Neural progenitor cell (in vitro differentiated cells): ENCODE measurements around the gene PCNT. TPM values are rescaled to one million over a fixed set of nuclear protein-coding genes. Genes with fewer than 3 reads are reported as not detected.

Experiments
- DNase-seq: peaks from one replicate; pipeline ENCODE4 v3.0.0-alpha.2; 2016; ENCODE audit warnings: low spot score
- H2AFZ ChIP-seq: fragments of 200-600 bp; sonication (generic); replicated peaks from 2 replicates; pipeline ENCODE4 v1.6.1; 2016; ENCODE audit warnings: antibody characterized with exemption
- H3F3A ChIP-seq: fragments of 200-600 bp; sonication (generic); 2 replicates; pipeline ENCODE4 v1.6.1; 2016; ENCODE audit warnings: antibody characterized with exemption, low read depth
- H3K27ac ChIP-seq: fragments of 200-600 bp; sonication (generic); 2 replicates; pipeline ENCODE4 v1.5.1; 2016; ENCODE audit warnings: mild to moderate bottlenecking
- H3K27me3 ChIP-seq: fragments of 200-600 bp; sonication (generic); 2 replicates; pipeline ENCODE4 v1.6.1; 2016; ENCODE audit warnings: mild to moderate bottlenecking, moderate library complexity
- H3K36me3 ChIP-seq: fragments of 200-600 bp; sonication (generic); 2 replicates; pipeline ENCODE4 v1.5.1; 2016
- H3K4me1 ChIP-seq: fragments of 200-600 bp; sonication (generic); 2 replicates; pipeline ENCODE4 v1.6.1; 2016; ENCODE audit warnings: mixed run types
- H3K4me2 ChIP-seq: fragments of 200-600 bp; sonication (generic); 2 replicates; pipeline ENCODE4 v1.6.1; 2016
- H3K4me3 ChIP-seq: fragments of 200-600 bp; sonication (generic); 2 replicates; pipeline ENCODE4 v1.5.1; 2016
- H3K79me2 ChIP-seq: fragments of 200-600 bp; sonication (generic); 2 replicates; pipeline ENCODE4 v1.6.1; 2016; ENCODE audit warnings: low read depth
- H3K9ac ChIP-seq: fragments of 200-600 bp; sonication (generic); 2 replicates; pipeline ENCODE4 v1.6.1; 2016
- H3K9me3 ChIP-seq: fragments of 200-600 bp; sonication (generic); 2 replicates; pipeline ENCODE4 v1.5.1; 2016; ENCODE audit warnings: low read depth
- H4K20me1 ChIP-seq: fragments of 200-600 bp; sonication (generic); 2 replicates; pipeline ENCODE4 v1.6.1; 2016; ENCODE audit warnings: low read depth
- H3K27ac Mint-ChIP-seq: 3 replicates; pipeline ENCODE4 v1.8.0; 2021; ENCODE audit warnings: mixed read lengths
- H3K27me3 Mint-ChIP-seq: 2 replicates; pipeline ENCODE4 v1.8.0; 2022; ENCODE audit warnings: low read depth, mild to moderate bottlenecking, inconsistent platforms, moderate library complexity, mixed read lengths; ENCODE audit not compliant: insufficient read depth
- H3K36me3 Mint-ChIP-seq: 3 replicates; pipeline ENCODE4 v1.8.0; 2021; ENCODE audit warnings: mixed read lengths
- H3K4me1 Mint-ChIP-seq: 3 replicates; pipeline ENCODE4 v1.8.0; 2021; ENCODE audit warnings: mixed read lengths
- H3K4me3 Mint-ChIP-seq: 3 replicates; pipeline ENCODE4 v1.8.0; 2021; ENCODE audit warnings: mild to moderate bottlenecking, moderate library complexity, mixed read lengths
- H3K9me3 Mint-ChIP-seq: 3 replicates; pipeline ENCODE4 v1.8.0; 2020; ENCODE audit warnings: mixed read lengths
- EZH2 ChIP-seq: fragments of 200-600 bp; sonication (generic); IDR thresholded peaks from 2 replicates; pipeline ENCODE4 v1.6.1; 2017; ENCODE audit warnings: antibody characterized with exemption, mild to moderate bottlenecking, moderate library complexity
- EZH2phosphoT487 ChIP-seq: fragments of 200-600 bp; sonication (generic); IDR thresholded peaks from 2 replicates; pipeline ENCODE4 v1.6.1; 2017; ENCODE audit warnings: antibody characterized with exemption
- total RNA-seq: library from RNA; depleted of rRNA; stranded (reverse); fragments of >200 nt; gene quantifications from 2 replicates; pipeline ENCODE4 v1.2.3, GENCODE V29; 2015; ENCODE audit warnings: low replicate concordance
- TF ChIP-seq, protein P1 (sequence below): fragments of 200-600 bp; sonication (generic); IDR thresholded peaks from 2 replicates; pipeline ENCODE4 v1.5.1; 2017; ENCODE audit warnings: antibody characterized with exemption, mild to moderate bottlenecking

PCNT gene
- total RNA-seq, 1 donor from 2014 or later = 42.0 TPM

DNA sequence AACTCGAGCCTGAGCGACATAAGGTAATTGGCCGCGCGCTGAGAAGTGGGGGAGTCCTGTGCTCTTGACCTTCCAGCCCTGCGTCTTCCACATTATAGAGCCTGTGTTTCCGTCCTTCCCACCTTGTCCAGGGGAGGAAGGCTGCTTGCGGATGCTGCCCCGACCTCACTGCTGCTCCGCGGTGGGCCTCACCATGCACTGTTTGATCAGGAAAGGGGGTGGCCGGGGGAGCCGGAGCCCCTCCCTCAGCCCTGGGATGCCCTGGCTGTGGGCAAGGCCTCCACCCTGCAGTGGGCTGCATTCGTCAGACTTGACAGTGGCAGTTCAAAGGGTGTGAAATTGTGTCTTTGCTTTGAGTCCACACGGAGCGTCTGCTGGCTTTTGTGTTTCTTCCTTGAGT, 30.1 kb downstream of the PCNT start:
- Histone ChIP-seq H3F3A (no peaks in the 10 kb centered on the region), H2AFZ (no peak overlapping the region), H3K27ac (no peak overlapping the region), H3K4me2 (no peak overlapping the region), H3K79me2 (no peaks in the 10 kb centered on the region), H3K27me3 (no peaks in the 10 kb centered on the region), H3K36me3 (no peaks in the 10 kb centered on the region), H3K9ac (no peak overlapping the region), H3K4me3 (no peak overlapping the region), H4K20me1 (no peaks in the 10 kb centered on the region), H3K9me3 (no peaks in the 10 kb centered on the region), H3K4me1 (no peaks in the 10 kb centered on the region)
- H3K27ac Mint-ChIP-seq = peak overlapping the region; percentile 79
- TF ChIP-seq EZH2 (no peak), EZH2phosphoT487 (no peak)
- TF ChIP-seq, protein P1, sequence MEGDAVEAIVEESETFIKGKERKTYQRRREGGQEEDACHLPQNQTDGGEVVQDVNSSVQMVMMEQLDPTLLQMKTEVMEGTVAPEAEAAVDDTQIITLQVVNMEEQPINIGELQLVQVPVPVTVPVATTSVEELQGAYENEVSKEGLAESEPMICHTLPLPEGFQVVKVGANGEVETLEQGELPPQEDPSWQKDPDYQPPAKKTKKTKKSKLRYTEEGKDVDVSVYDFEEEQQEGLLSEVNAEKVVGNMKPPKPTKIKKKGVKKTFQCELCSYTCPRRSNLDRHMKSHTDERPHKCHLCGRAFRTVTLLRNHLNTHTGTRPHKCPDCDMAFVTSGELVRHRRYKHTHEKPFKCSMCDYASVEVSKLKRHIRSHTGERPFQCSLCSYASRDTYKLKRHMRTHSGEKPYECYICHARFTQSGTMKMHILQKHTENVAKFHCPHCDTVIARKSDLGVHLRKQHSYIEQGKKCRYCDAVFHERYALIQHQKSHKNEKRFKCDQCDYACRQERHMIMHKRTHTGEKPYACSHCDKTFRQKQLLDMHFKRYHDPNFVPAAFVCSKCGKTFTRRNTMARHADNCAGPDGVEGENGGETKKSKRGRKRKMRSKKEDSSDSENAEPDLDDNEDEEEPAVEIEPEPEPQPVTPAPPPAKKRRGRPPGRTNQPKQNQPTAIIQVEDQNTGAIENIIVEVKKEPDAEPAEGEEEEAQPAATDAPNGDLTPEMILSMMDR = no peak
- H3K4me1 Mint-ChIP-seq = no peaks in the 10 kb centered on the region
- H3K9me3 Mint-ChIP-seq = no peaks in the 10 kb centered on the region
- peaks cover 2% of the 10 kb centered on the region for H3K27me3 Mint-ChIP-seq
- H3K4me3 Mint-ChIP-seq = no peak overlapping the region
- no peak for DNase-seq
- peaks cover 22% of the 10 kb centered on the region for H3K36me3 Mint-ChIP-seq

DNA sequence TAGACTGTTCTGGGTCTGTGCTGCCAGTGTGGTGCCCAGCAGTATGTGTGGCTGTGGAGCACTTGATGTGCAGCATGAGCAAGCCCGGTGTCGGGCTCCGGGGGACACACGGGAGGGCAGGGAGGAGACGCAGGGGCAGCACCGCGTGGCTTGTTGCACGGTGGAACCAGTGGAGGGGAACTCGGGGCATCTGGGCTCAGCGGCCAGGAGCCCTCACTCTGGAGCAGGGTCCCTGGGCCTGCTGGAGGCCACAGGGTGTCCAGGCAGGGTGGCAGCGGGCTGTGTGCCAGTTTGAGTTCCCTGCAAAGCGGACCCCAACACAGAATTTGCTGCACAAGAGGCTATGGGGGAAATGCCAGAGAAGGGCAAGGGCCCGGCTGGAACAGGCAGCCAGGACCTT, 30.6 kb downstream of the PCNT start:
- peaks cover 22% of the 10 kb centered on the region for H3K36me3 Mint-ChIP-seq
- TF ChIP-seq, protein P1 = no peak
- TF ChIP-seq EZH2 (no peak), EZH2phosphoT487 (no peak)
- H3K79me2 ChIP-seq = no peaks in the 10 kb centered on the region
- no peaks in the 10 kb centered on the region for H3F3A ChIP-seq
- no peaks in the 10 kb centered on the region for H3K9me3 Mint-ChIP-seq
- no peak overlapping the region for H3K4me3 Mint-ChIP-seq
- DNase-seq = no peak
- no peak overlapping the region for H2AFZ ChIP-seq
- no peak overlapping the region for H3K27ac Mint-ChIP-seq
- H3K4me3 ChIP-seq = no peak overlapping the region
- H3K36me3 ChIP-seq = no peaks in the 10 kb centered on the region
- no peaks in the 10 kb centered on the region for H3K4me1 ChIP-seq
- H3K27me3 ChIP-seq = no peaks in the 10 kb centered on the region
- H4K20me1 ChIP-seq = no peaks in the 10 kb centered on the region
- peaks cover 2% of the 10 kb centered on the region for H3K27me3 Mint-ChIP-seq
- no peaks in the 10 kb centered on the region for H3K4me1 Mint-ChIP-seq
- no peak overlapping the region for H3K9ac ChIP-seq
- no peak overlapping the region for H3K4me2 ChIP-seq
- H3K27ac ChIP-seq = no peak overlapping the region
- no peaks in the 10 kb centered on the region for H3K9me3 ChIP-seq

DNA sequence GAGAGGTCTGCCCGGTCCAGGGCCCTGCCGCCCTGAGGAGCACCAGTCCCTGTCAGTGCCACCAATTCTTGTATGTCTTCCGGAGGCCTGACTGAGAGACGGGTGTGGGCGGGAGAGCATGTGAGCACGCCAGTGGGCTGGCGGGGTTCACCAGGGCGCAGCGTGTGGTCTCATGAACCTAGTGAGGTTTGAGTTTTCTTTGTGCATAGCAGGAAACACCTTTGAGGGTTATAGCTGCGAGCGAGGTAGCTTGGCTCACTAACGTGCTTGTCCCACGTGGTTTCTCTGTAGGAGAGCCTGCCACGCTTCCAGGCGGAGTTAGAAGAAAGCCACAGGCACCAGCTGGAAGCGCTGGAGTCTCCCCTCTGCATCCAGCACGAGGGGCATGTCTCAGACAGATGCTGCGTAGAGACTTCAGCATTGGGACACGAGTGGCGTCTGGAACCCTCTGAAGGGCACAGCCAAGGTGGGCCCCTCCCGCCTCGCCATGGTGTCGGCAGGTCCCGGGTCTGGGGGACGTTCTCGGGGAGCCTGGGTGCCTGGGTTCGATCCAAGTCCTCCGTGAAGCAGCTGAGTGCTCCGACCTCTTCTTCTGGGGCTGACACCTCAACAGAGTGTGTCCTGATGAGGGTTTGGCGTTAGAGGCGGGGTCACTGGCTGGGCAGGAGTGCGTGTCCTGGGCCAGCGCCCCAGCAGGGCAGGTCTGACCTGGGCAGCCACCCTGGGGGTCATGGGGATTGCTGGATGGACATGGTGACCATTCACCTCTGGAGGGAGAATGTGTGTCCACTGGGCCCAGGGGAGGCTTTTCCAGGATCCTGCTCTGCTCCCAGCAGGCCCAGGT, 31.4 kb downstream of the PCNT start:
- Histone ChIP-seq H4K20me1 (no peaks in the 10 kb centered on the region), H3K27ac (no peak overlapping the region), H3K4me3 (no peak overlapping the region), H3K9me3 (no peaks in the 10 kb centered on the region), H3K4me1 (no peaks in the 10 kb centered on the region), H3K36me3 (no peaks in the 10 kb centered on the region), H2AFZ (no peak overlapping the region), H3K27me3 (no peaks in the 10 kb centered on the region), H3K9ac (no peak overlapping the region), H3F3A (no peaks in the 10 kb centered on the region), H3K79me2 (no peaks in the 10 kb centered on the region), H3K4me2 (no peak overlapping the region)
- Mint-ChIP-seq H3K4me3 (no peak overlapping the region), H3K27ac (no peak overlapping the region), H3K36me3 (peaks cover 22% of the 10 kb centered on the region), H3K27me3 (peaks cover 2% of the 10 kb centered on the region), H3K4me1 (no peaks in the 10 kb centered on the region), H3K9me3 (no peaks in the 10 kb centered on the region)
- no peak for DNase-seq
- TF ChIP-seq EZH2phosphoT487 (no peak), EZH2 (no peak)
- TF ChIP-seq, protein P1 = no peak
